Tibial nerve (tissue), 4 donors: ENCODE data around the gene GADD45A. TPM values are rescaled to one million over a fixed set of nuclear protein-coding genes. Genes with fewer than 3 reads are reported as not detected.

Source experiments
- DNase-seq, 2 donors: peaks; one replicate each; pipeline ENCODE4 v3.0.0-alpha.2; 2019; ENCODE audit warnings: low spot score in 2 of 2
- H3K27ac ChIP-seq, 4 donors: fragments of 200-600 bp; sonication (generic) in 3 of 4; one replicate each; pipeline ENCODE4 v1.5.1; 2017 to 2019; ENCODE audit warnings: mild to moderate bottlenecking in 1 of 4
- H3K27me3 ChIP-seq, 2 donors: fragments of 200-600 bp; sonication (generic) in 1 of 2; one replicate each; pipeline versions ENCODE4 v1.5.1 to v1.6.0; 2017 to 2019
- H3K36me3 ChIP-seq, 3 donors: fragments of 200-600 bp; sonication (generic); one replicate each; pipeline ENCODE4 v1.5.1; 2018 to 2019
- H3K4me1 ChIP-seq, 4 donors: fragments of 200-600 bp; sonication (generic) in 3 of 4; one replicate each; pipeline ENCODE4 v1.5.1; 2017 to 2019
- H3K4me3 ChIP-seq, 4 donors: fragments of 200-600 bp; sonication (generic) in 3 of 4; one replicate each; pipeline ENCODE4 v1.5.1; 2017 to 2019; ENCODE audit warnings: mild to moderate bottlenecking in 1 of 4, moderate library complexity in 1 of 4
- H3K9me3 ChIP-seq, 4 donors: fragments of 200-600 bp; sonication (generic) in 3 of 4; one replicate each; pipeline ENCODE4 v1.5.1; 2017 to 2019
- CTCF ChIP-seq, 5 experiments: fragments of 200-600 bp in 3 of 5; fragments of 450-650 bp in 2 of 5; sonication (generic) in 3 of 5; IDR thresholded peaks; one replicate each; pipeline ENCODE4 v1.5.1; 2016 to 2019; ENCODE audit warnings: antibody characterized with exemption in 5 of 5, mild to moderate bottlenecking in 3 of 5, moderate library complexity in 2 of 5
- EP300 ChIP-seq, 2 donors: sonication (generic); formaldehyde crosslinking; IDR thresholded peaks; one replicate each; pipeline ENCODE4 v1.6.1; 2017; ENCODE audit warnings: antibody characterized with exemption in 2 of 2, mild to moderate bottlenecking in 1 of 2
- POLR2A ChIP-seq, 2 donors: fragments of 450-650 bp; IDR thresholded peaks; one replicate each; pipeline ENCODE4 v1.6.1; 2017; ENCODE audit warnings: antibody characterized with exemption in 2 of 2, mild to moderate bottlenecking in 2 of 2, moderate library complexity in 2 of 2
- WGBS, 2 donors: methylation state at CpG; one replicate each; pipeline ENCODE4 v1.1.5; 2018; 5-methylcytosine and 5-hydroxymethylcytosine counted together
- total RNA-seq, 4 donors: library from RNA; depleted of rRNA; stranded (reverse); fragments of >200 nt; gene quantifications; one replicate each; pipeline ENCODE4 v1.1.0, GENCODE V29; 2016

GADD45A gene
- total RNA-seq, 4 donors from 2014 or later: 53.1 to 95.4 (median 72.9) TPM

GRCh38 chr1:67680486-67680885, 4.5 kb upstream of the GADD45A start:
- no peaks in the 10 kb centered on the region for H3K36me3 ChIP-seq
- DNase-seq: no peak
- TF ChIP-seq EP300 (IDR thresholded peaks at IDR 0.05): no peak
- no peak for TF ChIP-seq POLR2A (IDR thresholded peaks at IDR 0.05)
- no peak for TF ChIP-seq CTCF (IDR thresholded peaks at IDR 0.05)
- no peaks in the 10 kb centered on the region for H3K27me3 ChIP-seq
- 96 to 99% methylated on average over 2 of the region's 2 CpGs for WGBS, 2 donors
- peaks cover 0 to 17% (median 12%) of the 10 kb centered on the region in 4 donors for H3K4me1 ChIP-seq
- no peak overlapping the region for H3K4me3 ChIP-seq
- no peaks in the 10 kb centered on the region for H3K9me3 ChIP-seq
- H3K27ac ChIP-seq: no peak overlapping the region

- WGBS, 2 donors: 36 to 45% methylated on average over 3 of the region's 3 CpGs
- no peaks in the 10 kb centered on the region for H3K27me3 ChIP-seq
- no peak for DNase-seq
- H3K9me3 ChIP-seq: no peaks in the 10 kb centered on the region
- H3K4me3 ChIP-seq: no peak overlapping the region
- H3K4me1 ChIP-seq: peaks cover 0 to 29% (median 22%) of the 10 kb centered on the region in 4 donors
- H3K36me3 ChIP-seq: peaks cover 0 to 6% (median 0%) of the 10 kb centered on the region in 3 donors
- peak overlapping the region in 1 of 4 donors; percentile 15 for H3K27ac ChIP-seq
- TF ChIP-seq CTCF (IDR thresholded peaks at IDR 0.05) (no peak), EP300 (IDR thresholded peaks at IDR 0.05) (no peak), POLR2A (IDR thresholded peaks at IDR 0.05) (no peak)
Observed at GRCh38 chr1:67682659-67683197, 2.3 kb upstream of the GADD45A start.

- no peaks in the 10 kb centered on the region for H3K27me3 ChIP-seq
- H3K27ac ChIP-seq: peak overlapping the region in 2 of 4 donors; percentile 75 to 93
- TF ChIP-seq CTCF (IDR thresholded peaks at IDR 0.05) (no peak), EP300 (IDR thresholded peaks at IDR 0.05) (peak in 1 of 2 donors; percentile 48), POLR2A (IDR thresholded peaks at IDR 0.05) (no peak)
- H3K36me3 ChIP-seq: peaks cover 0 to 10% (median 0%) of the 10 kb centered on the region in 3 donors
- H3K4me3 ChIP-seq: no peak overlapping the region
- H3K9me3 ChIP-seq: no peaks in the 10 kb centered on the region
- peaks cover 0 to 34% (median 24%) of the 10 kb centered on the region in 4 donors for H3K4me1 ChIP-seq
- 52 to 54% methylated on average over 3 of the region's 3 CpGs for WGBS, 2 donors
- DNase-seq: no peak
Observed at GRCh38 chr1:67683316-67683715, 1.7 kb upstream of the GADD45A start.

DNA sequence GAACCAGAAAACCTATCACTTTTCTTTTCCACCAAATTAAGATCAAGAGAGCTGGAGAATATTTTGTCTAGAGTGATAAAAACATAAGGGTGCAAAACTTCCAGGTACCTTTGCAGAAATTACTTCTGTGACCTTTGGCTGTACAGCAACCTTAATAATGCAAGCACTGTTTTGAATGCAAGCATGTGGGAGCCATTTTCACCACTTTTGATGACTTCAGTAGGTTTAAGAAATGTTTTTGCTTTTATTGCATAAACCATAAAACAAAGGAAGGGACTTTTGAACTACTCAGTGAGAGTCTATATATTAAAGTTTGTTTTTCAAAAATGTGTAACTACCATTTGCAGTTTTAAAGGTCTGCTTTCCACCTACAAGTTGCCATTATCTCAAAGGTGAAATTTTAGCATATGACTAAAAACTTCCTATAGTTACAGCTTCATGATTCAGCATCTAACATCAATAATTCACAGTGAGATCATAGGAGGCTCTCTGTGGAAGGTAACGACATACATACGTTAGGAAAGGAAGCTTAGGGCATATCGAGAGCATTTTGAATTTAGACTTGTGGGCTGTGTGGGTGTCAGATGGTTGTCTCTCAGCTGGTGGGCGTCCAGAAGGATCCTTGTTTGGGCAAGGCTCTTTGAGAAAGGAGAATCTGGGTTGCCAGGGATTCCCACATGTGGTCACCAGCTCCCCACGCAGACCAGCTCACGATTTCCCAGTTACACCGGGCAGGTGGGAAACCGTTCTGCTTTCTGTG, 1.1 kb upstream of the GADD45A start:
- no peak for TF ChIP-seq POLR2A (IDR thresholded peaks at IDR 0.05)
- no peak for TF ChIP-seq EP300 (IDR thresholded peaks at IDR 0.05)
- TF ChIP-seq CTCF (IDR thresholded peaks at IDR 0.05): no peak
- Histone ChIP-seq H3K4me1 (peaks cover 0 to 41% (median 24%) of the 10 kb centered on the region in 4 donors), H3K36me3 (peaks cover 0 to 16% (median 0%) of the 10 kb centered on the region in 3 donors)

GRCh38 chr1:67684526-67685066, 405 bp upstream of the GADD45A start:
- WGBS, 2 donors: 1 to 2% methylated on average over 18 to 20 of the region's 20 CpGs
- Histone ChIP-seq H3K27me3 (no peaks in the 10 kb centered on the region), H3K4me3 (peak overlapping the region in 2 of 4 donors; percentile 79 to 85), H3K36me3 (peaks cover 0 to 23% (median 0%) of the 10 kb centered on the region in 3 donors), H3K27ac (peak overlapping the region in 3 of 4 donors; percentile 73 to 93 (median 75)), H3K9me3 (no peaks in the 10 kb centered on the region), H3K4me1 (peaks cover 0 to 41% (median 24%) of the 10 kb centered on the region in 4 donors)
- TF ChIP-seq EP300 (IDR thresholded peaks at IDR 0.05) (no peak), POLR2A (IDR thresholded peaks at IDR 0.05) (no peak), CTCF (IDR thresholded peaks at IDR 0.05) (no peak)
- DNase-seq: no peak

More for the DNA sequence above, 1.1 kb upstream of the GADD45A start:
- no peaks in the 10 kb centered on the region for H3K9me3 ChIP-seq
- peak overlapping the region in 2 of 4 donors; percentile 79 to 85 for H3K4me3 ChIP-seq
- WGBS, 2 donors: 27 to 28% methylated on average over 8 of the region's 8 CpGs
- no peaks in the 10 kb centered on the region for H3K27me3 ChIP-seq
- H3K27ac ChIP-seq: peak overlapping the region in 3 of 4 donors; percentile 73 to 93 (median 75)
- no peak for DNase-seq
